Germinal center (tissue), 1 donor: Measurements from ENCODE around the gene S1PR3.

Experiments used
- DNase-seq: peaks from one replicate; pipeline ENCODE4 v3.0.0; 2012; ENCODE audit warnings: mixed read lengths, low spot score

The S1PR3 gene

GRCh38 chr9:89038382-89039103 lies 47.3 kb downstream of the S1PR3 start:
- DNase-seq = no peak

- DNase-seq = no peak
Measured at GRCh38 chr9:89039104-89039465, 47.8 kb downstream of the S1PR3 start.

- DNase-seq = no peak
Measured at GRCh38 chr9:89039664-89040063, 48.4 kb downstream of the S1PR3 start.

GRCh38 chr9:89042984-89043383 lies 51.7 kb downstream of the S1PR3 start:
- DNase-seq = no peak

- no peak for DNase-seq
Measured at GRCh38 chr9:89044104-89044503, 52.8 kb downstream of the S1PR3 start.

DNA sequence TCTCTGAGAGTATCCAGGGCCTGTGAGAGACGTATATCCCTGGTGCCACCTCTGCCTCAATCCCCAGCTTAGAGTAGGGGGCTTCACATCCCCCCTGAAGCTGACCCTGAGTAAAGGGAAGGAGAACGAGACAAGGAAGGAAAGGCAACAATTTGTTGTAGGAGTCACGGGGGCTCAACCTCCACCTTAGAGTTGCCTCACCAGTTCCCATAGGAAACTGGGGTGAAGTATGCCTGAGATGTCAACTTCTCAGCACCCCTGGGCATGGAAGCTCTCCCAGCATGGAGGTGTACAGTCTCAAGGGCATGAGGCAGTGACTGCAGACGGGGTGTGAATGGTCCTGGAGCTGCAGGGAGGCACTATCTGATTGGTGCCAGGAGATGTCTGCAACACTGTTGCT lies 53.6 kb downstream of the S1PR3 start:
- DNase-seq = no peak

GRCh38 chr9:89046832-89047231 lies 55.6 kb downstream of the S1PR3 start:
- DNase-seq = no peak

DNA sequence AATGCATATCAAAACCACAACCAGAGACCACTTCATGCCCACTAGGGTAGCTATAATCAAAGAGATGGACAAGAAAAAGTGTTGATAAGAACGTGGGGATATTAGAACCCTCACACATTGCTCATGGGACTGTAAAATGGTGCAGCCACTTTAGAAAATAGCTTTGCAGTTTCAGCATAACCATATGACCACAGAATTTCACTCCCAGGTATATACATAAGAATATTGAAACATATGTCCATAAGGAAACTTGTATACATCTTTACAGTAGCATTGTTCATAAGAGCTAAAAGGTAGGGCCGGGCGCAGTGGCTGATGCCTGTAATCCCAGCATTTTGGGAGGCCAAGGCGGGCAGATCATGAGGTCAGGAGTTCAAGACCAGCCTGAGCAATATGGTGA lies 56.4 kb downstream of the S1PR3 start:
- no peak for DNase-seq

GRCh38 chr9:89048616-89049015 lies 57.3 kb downstream of the S1PR3 start:
- DNase-seq = no peak

DNA sequence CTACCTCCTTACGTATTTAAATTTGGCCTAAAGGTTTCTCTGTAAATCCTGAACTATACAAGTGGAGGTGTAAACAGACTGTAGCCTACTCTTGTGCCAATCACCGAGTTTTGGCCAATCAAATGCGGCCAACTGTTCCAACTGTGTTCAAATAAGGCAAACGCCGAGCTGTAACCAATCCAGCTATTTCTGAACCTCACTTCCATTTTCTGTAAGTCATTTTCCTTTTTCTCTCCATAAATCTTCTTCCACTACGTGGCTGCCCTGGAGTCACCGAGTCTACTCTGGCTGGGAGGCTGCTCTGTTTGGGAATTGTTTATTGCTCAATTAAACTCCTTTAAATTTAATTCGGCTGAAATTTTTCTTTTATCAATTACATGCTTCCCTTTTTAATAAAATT lies 58.4 kb downstream of the S1PR3 start:
- no peak for DNase-seq

GRCh38 chr9:89051421-89052025 lies 60.3 kb downstream of the S1PR3 start:
- no peak for DNase-seq

DNA sequence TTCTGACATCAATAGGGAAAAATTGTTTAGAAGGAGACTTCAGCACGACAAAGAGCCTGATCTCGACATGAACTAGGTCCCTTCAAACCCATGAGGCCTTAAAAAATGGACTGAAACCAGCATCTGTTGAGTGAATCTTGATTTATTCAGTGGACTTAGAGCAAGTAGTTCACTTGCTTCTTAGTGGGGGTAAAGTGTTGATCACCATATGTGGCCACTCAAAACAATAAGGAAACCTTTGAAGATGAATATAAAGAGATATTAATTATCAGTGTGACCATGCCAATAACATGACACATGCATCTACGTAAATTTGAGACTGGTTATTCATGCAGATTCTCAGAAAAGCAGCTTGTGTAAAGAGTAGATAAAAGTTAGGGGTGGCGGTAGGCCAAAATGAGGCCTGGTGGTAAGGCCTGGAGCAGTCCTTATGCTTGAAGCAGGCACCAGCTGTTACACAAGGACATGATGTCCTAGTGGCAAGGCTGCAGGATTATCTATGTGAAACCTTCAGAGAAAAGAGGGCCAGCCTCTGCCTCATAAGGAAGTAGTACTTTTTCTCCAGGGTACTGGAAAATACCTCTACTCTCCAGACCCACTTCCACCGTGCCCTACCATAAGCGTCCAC lies 61.3 kb downstream of the S1PR3 start:
- DNase-seq = no peak

DNA sequence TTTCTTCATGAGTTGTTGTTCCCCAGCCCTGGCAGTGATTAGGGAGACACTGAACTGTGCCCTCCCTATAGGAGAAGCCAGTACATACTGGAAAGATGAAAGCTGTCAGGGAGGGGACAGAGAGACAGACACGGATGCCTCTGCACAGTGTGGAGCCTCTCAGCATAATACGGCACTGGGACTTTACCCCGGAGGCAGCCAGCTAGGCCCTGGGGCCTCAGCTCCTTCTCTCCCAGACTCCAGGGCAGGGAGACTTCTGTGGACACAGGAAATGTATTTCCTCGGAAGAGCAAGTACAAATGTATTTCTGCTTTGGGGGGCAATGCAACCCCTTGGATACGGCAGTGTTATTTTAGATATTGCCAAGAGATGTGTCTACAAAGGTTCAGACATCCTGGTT lies 62.0 kb downstream of the S1PR3 start:
- DNase-seq = no peak
